ENCODE results near the gene GRM8. TPM values are rescaled to one million over a fixed set of nuclear protein-coding genes. Genes with fewer than 3 reads are reported as not detected.

Gene GRM8
- total and polyA plus RNA-seq, 9 of the 15 experiments (the other 6 are each of a cell fraction or from before 2014, with no cell fraction given) = 0.13 TPM; not detected in 7

DNA sequence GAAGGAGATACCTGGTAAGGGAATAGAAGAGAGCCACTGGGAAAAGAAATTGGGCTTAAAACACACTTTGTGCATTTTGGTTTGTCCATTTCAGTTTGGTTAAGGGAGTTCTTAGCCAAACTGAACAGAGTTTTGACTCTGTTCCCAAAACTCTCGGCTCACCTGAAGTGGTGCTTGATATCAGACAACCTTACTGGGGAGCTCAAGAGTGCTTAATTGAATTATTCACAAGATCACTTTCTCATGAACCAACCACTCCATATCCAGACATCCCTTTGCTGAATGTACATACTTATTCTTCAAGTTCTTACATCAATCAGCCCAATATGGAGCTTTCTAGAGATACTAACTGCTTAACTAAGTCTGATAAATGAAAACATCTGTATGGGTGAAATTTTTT is 413.1 kb downstream of the GRM8 start:
- Histone ChIP-seq H3K79me2 (ENCODE audit: control insufficient read depth, insufficient read depth, low read length) (no peaks in the 10 kb centered on the region), H3K9me1 (ENCODE audit: control insufficient read depth, insufficient read depth, low read length) (no peaks in the 10 kb centered on the region), H3K4me1 (replicated peaks in 1 of 2; ENCODE audit: control insufficient read depth in 2 of 2, insufficient read depth in 2 of 2, low read length in 2 of 2) (no peaks in the 10 kb centered on the region), H3K4me2 (ENCODE audit: insufficient read depth, low read length) (no peak overlapping the region), H2AFZ (ENCODE audit: low read depth, low read length) (no peak overlapping the region), H3K4me3 (no peak overlapping the region), H3K9ac (ENCODE audit: insufficient read depth in 1 of 2, low read depth in 2 of 2, low read length in 2 of 2) (no peak overlapping the region), H3K36me3 (ENCODE audit: control insufficient read depth, insufficient read depth, low read length) (no peaks in the 10 kb centered on the region), H4K20me1 (replicated peaks; ENCODE audit: control insufficient read depth, insufficient read depth, low read length) (no peaks in the 10 kb centered on the region), H3K27me3 (ENCODE audit: control insufficient read depth in 2 of 2, insufficient read depth in 2 of 2, low read length in 2 of 2) (no peaks in the 10 kb centered on the region), H3K9me3 (replicated peaks; ENCODE audit: control insufficient read depth, insufficient read depth, low read depth, low read length) (0 out of 2 replicates have a peak, but pooled peaks cover 1% of the 10 kb centered on the region), H3K27ac (ENCODE audit: extremely low read depth, low read depth, low read length) (no peak overlapping the region)
- intact Hi-C loops (cut with micrococcal nuclease) = no loop called here
- in situ Hi-C loops (cut with MboI) = no loop called here
- WGBS (ENCODE audit: insufficient coverage, low coverage, missing lambda C conversion rate) = 0% methylated on average over 1 of the region's 1 CpG
- ATAC-seq = no peak
- ChIA-PET POLR2A (no interaction called here), CTCF (ENCODE audit: low intra/inter-chr PET ratio) (no interaction called here)
- no TSS peak for BruUV-seq (replicated peaks)
- no peak for DNase-seq (ENCODE audit: extremely low read depth in 1 of 4, low spot score in 3 of 4)
- FAIRE-seq = no peak
- TF ChIP-seq, protein P1, sequence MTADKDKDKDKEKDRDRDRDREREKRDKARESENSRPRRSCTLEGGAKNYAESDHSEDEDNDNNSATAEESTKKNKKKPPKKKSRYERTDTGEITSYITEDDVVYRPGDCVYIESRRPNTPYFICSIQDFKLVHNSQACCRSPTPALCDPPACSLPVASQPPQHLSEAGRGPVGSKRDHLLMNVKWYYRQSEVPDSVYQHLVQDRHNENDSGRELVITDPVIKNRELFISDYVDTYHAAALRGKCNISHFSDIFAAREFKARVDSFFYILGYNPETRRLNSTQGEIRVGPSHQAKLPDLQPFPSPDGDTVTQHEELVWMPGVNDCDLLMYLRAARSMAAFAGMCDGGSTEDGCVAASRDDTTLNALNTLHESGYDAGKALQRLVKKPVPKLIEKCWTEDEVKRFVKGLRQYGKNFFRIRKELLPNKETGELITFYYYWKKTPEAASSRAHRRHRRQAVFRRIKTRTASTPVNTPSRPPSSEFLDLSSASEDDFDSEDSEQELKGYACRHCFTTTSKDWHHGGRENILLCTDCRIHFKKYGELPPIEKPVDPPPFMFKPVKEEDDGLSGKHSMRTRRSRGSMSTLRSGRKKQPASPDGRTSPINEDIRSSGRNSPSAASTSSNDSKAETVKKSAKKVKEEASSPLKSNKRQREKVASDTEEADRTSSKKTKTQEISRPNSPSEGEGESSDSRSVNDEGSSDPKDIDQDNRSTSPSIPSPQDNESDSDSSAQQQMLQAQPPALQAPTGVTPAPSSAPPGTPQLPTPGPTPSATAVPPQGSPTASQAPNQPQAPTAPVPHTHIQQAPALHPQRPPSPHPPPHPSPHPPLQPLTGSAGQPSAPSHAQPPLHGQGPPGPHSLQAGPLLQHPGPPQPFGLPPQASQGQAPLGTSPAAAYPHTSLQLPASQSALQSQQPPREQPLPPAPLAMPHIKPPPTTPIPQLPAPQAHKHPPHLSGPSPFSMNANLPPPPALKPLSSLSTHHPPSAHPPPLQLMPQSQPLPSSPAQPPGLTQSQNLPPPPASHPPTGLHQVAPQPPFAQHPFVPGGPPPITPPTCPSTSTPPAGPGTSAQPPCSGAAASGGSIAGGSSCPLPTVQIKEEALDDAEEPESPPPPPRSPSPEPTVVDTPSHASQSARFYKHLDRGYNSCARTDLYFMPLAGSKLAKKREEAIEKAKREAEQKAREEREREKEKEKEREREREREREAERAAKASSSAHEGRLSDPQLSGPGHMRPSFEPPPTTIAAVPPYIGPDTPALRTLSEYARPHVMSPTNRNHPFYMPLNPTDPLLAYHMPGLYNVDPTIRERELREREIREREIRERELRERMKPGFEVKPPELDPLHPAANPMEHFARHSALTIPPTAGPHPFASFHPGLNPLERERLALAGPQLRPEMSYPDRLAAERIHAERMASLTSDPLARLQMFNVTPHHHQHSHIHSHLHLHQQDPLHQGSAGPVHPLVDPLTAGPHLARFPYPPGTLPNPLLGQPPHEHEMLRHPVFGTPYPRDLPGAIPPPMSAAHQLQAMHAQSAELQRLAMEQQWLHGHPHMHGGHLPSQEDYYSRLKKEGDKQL (CRISPR knock-in tag; IDR thresholded peaks at IDR 0.05; ENCODE audit: borderline replicate concordance) = no peak
- TF ChIP-seq RNF2 (IDR thresholded peaks at IDR 0.05) (no peak), PHF20 (IDR thresholded peaks at IDR 0.05; ENCODE audit: partially characterized antibody) (no peak), XRCC5 (IDR thresholded peaks at IDR 0.05; ENCODE audit: low read depth, low read length) (no peak), PCBP1 (IDR thresholded peaks at IDR 0.05; ENCODE audit: low read depth, low read length, poor library complexity, severe bottlenecking) (no peak)
- TF ChIP-seq, protein P2, sequence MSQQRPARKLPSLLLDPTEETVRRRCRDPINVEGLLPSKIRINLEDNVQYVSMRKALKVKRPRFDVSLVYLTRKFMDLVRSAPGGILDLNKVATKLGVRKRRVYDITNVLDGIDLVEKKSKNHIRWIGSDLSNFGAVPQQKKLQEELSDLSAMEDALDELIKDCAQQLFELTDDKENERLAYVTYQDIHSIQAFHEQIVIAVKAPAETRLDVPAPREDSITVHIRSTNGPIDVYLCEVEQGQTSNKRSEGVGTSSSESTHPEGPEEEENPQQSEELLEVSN (IDR thresholded peaks at IDR 0.05; ENCODE audit: borderline replicate concordance in 1 of 2, extremely low read depth in 1 of 2, insufficient read depth in 1 of 2, insufficient read length in 1 of 2, low read depth in 1 of 2, low read length in 1 of 2, poor library complexity in 1 of 2, severe bottlenecking in 1 of 2) = no peak
- TF ChIP-seq, protein P3, sequence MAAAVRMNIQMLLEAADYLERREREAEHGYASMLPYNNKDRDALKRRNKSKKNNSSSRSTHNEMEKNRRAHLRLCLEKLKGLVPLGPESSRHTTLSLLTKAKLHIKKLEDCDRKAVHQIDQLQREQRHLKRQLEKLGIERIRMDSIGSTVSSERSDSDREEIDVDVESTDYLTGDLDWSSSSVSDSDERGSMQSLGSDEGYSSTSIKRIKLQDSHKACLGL (CRISPR knock-in tag; IDR thresholded peaks at IDR 0.05; ENCODE audit: borderline replicate concordance, poor library complexity, severe bottlenecking) = no peak
- TF ChIP-seq, protein P4, sequence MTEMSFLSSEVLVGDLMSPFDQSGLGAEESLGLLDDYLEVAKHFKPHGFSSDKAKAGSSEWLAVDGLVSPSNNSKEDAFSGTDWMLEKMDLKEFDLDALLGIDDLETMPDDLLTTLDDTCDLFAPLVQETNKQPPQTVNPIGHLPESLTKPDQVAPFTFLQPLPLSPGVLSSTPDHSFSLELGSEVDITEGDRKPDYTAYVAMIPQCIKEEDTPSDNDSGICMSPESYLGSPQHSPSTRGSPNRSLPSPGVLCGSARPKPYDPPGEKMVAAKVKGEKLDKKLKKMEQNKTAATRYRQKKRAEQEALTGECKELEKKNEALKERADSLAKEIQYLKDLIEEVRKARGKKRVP (CRISPR knock-in tag; IDR thresholded peaks at IDR 0.05) = no peak
- TF ChIP-seq, protein P5, sequence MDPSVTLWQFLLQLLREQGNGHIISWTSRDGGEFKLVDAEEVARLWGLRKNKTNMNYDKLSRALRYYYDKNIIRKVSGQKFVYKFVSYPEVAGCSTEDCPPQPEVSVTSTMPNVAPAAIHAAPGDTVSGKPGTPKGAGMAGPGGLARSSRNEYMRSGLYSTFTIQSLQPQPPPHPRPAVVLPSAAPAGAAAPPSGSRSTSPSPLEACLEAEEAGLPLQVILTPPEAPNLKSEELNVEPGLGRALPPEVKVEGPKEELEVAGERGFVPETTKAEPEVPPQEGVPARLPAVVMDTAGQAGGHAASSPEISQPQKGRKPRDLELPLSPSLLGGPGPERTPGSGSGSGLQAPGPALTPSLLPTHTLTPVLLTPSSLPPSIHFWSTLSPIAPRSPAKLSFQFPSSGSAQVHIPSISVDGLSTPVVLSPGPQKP (CRISPR knock-in tag; IDR thresholded peaks at IDR 0.05) = no peak
- TF ChIP-seq, protein P6, sequence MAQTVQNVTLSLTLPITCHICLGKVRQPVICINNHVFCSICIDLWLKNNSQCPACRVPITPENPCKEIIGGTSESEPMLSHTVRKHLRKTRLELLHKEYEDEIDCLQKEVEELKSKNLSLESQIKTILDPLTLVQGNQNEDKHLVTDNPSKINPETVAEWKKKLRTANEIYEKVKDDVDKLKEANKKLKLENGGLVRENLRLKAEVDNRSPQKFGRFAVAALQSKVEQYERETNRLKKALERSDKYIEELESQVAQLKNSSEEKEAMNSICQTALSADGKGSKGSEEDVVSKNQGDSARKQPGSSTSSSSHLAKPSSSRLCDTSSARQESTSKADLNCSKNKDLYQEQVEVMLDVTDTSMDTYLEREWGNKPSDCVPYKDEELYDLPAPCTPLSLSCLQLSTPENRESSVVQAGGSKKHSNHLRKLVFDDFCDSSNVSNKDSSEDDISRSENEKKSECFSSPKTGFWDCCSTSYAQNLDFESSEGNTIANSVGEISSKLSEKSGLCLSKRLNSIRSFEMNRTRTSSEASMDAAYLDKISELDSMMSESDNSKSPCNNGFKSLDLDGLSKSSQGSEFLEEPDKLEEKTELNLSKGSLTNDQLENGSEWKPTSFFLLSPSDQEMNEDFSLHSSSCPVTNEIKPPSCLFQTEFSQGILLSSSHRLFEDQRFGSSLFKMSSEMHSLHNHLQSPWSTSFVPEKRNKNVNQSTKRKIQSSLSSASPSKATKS (CRISPR knock-in tag; IDR thresholded peaks at IDR 0.05) = no peak

Data from K562 (cell line).